Aorta (tissue), 5 donors: ENCODE measurements around the gene GSK3B. TPM values are rescaled to one million over a fixed set of nuclear protein-coding genes. Genes with fewer than 3 reads are reported as not detected.
"Not testable (repeated sequence)": the region's sequence is repeated elsewhere in the genome, so short reads cannot be mapped to it uniquely, and the experiment has no call there.

ENCODE experiments used
- ATAC-seq: fragments of 200-7000 bp; cut with Tn5 transposase; one replicate; pipeline ENCODE4 v1.9.1; 2022; ENCODE audit warnings: moderate library complexity; ENCODE audit not compliant: low FRiP score
- DNase-seq, 2 donors: peaks; one replicate each; pipeline ENCODE4 v3.0.0-alpha.2; 2020
- H3K27ac ChIP-seq, 2 donors: one replicate each; pipeline ENCODE4 v1.5.1; 2013; ENCODE audit warnings: low read length in 2 of 2, mild to moderate bottlenecking in 2 of 2, moderate library complexity in 2 of 2, control low read depth in 1 of 2, inconsistent platforms in 1 of 2, low read depth in 1 of 2
- H3K27me3 ChIP-seq, 2 donors: one replicate each; pipeline ENCODE4 v1.6.1; 2013; ENCODE audit warnings: control low read depth in 1 of 2, low read length in 1 of 2, mild to moderate bottlenecking in 1 of 2, moderate library complexity in 1 of 2; ENCODE audit not compliant: insufficient read depth in 2 of 2, control insufficient read depth in 1 of 2
- H3K36me3 ChIP-seq, 2 donors: one replicate each; pipeline ENCODE4 v1.6.1; 2013; ENCODE audit warnings: control low read depth in 1 of 2, low read length in 1 of 2, mild to moderate bottlenecking in 1 of 2; ENCODE audit not compliant: insufficient read depth in 2 of 2, control insufficient read depth in 1 of 2
- H3K4me1 ChIP-seq, 2 donors: one replicate each; pipeline ENCODE4 v1.6.1; 2013; ENCODE audit warnings: low read length in 2 of 2, control low read depth in 1 of 2, mild to moderate bottlenecking in 1 of 2, moderate library complexity in 1 of 2; ENCODE audit not compliant: insufficient read depth in 2 of 2, control insufficient read depth in 1 of 2
- H3K4me3 ChIP-seq, 2 donors: one replicate each; pipeline ENCODE4 v1.5.1; 2013; ENCODE audit warnings: low read length in 2 of 2, control low read depth in 1 of 2, mild to moderate bottlenecking in 1 of 2
- H3K9me3 ChIP-seq: one replicate; pipeline ENCODE4 v1.6.1; 2013; ENCODE audit warnings: mild to moderate bottlenecking, low read length; ENCODE audit not compliant: control insufficient read depth
- WGBS, 2 donors: extraction: QIAGEN DNeasy Blood & Tissue Kit; methylation state at CpG; one replicate each; pipeline ENCODE4 v1.1.7; 2013; 5-methylcytosine and 5-hydroxymethylcytosine counted together
- intact Hi-C, 2 donors: fragments of 100-400 bp; cut with DNase I; formaldehyde crosslinking; loops; one replicate each; pipeline versions ENCODE4 v1.14.2 to v1.15.0; 2022
- polyA plus RNA-seq, 2 donors: library from polyadenylated mRNA; stranded (reverse); fragments of 200-250 nt; gene quantifications; one replicate each; pipeline ENCODE4 v1.2.3, GENCODE V29; 2013
- total RNA-seq, 2 donors: library from RNA; stranded (reverse); fragmentation: NEBNext Ultra II Directional; extraction: Animal tissue kit (Norgen Biotek cat#: 25700); gene quantifications; one replicate each; pipeline ENCODE4 v1.2.1, GENCODE V29; 2021
- donor health status: healthy with polysubstance abuse.
- donor health status: Bipolar disorder and iron deficiency.
- donor health status: DM: no; HTN: no; CAD: no.
- donor health status: DM: no; HTN: no; CAD: no.
- donor health status: DM: yes; HTN: yes; CAD: no.

GSK3B gene
- total and polyA plus RNA-seq, 4 donors: 4.5 to 37.8 (median 19.9) TPM

DNA sequence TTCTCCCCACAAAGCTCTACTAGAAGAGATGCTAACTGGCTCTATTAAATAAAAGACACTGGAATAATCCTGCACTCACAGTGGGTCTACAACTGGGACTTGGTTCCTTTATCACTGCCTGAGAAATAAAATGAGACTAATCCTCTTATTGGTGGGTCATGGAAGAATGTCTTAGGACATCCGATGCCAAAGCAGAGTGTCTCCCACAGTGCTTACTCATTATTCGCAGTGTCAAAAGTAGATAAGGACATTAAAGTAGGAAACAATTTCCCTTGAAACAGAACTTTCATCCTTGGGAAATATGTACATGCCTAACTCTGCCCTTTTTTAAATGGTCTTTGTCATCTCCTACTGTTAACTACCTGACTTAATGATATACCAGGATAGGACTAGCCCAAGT is 71.5 kb downstream of the GSK3B start:
- intact Hi-C loops: no loop called here
- Histone ChIP-seq H3K9me3 (no peaks in the 10 kb centered on the region), H3K27me3 (no peaks in the 10 kb centered on the region), H3K4me1 (peaks cover 0 to 5% of the 10 kb centered on the region in 2 donors), H3K27ac (no peak overlapping the region), H3K36me3 (no peaks in the 10 kb centered on the region), H3K4me3 (no peak overlapping the region)
- DNase-seq (no peak), ATAC-seq (no peak)
- WGBS, 2 donors: 85 to 97% methylated on average over 2 of the region's 2 CpGs

DNA sequence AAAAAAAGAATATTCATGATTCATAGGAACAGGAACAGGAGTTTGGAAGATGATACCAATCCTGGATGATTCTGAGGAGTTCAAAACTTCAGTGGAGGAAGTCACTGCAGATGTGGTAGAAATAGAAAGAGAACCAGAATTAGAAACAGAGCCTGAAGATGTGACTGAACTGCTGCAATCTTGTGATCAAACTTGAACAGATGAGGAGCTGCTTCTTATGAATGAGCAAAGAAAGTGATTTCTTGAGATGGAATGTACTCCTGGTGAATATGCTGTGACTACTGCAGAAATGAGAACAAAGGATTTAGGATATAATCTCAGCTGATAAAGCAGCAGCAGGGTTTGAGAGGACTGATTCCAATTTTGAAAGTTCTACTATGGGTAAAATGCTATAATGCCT is 72.7 kb downstream of the GSK3B start:
- no peaks in the 10 kb centered on the region for H3K9me3 ChIP-seq

DNA sequence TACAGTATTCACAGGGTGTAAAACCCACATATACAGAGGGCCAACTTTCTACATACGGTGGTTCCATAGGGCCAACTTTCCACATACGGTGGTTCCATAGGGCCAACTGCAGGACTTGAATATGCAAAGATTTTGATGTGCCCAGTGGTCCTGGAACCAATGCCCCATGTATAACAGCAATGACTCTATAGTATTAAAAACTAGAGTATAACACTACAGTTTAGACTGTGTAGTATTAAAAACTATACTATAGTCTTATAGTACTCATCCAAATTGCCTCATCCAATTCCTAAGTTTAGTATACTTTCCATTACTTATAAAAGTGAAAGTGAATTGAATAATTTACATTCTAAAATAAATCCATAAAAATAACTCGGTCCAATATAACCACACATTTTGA is 75.9 kb downstream of the GSK3B start:
- DNase-seq (no peak), ATAC-seq (no peak)
- Histone ChIP-seq H3K27ac (no peak overlapping the region), H3K36me3 (no peaks in the 10 kb centered on the region), H3K27me3 (no peaks in the 10 kb centered on the region), H3K4me3 (no peak overlapping the region), H3K9me3 (no peaks in the 10 kb centered on the region), H3K4me1 (peaks cover 0 to 5% of the 10 kb centered on the region in 2 donors)
- WGBS, 2 donors: 93 to 96% methylated on average over 3 of the region's 3 CpGs
- intact Hi-C loops: no loop called here

More for the DNA sequence above, 72.7 kb downstream of the GSK3B start:
- H3K27ac ChIP-seq: no peak overlapping the region
- intact Hi-C loops: no loop called here
- no peak for ATAC-seq
- no peaks in the 10 kb centered on the region for H3K36me3 ChIP-seq
- no peaks in the 10 kb centered on the region for H3K27me3 ChIP-seq
- no peak overlapping the region for H3K4me3 ChIP-seq
- H3K4me1 ChIP-seq: peaks cover 0 to 5% of the 10 kb centered on the region in 2 donors
- DNase-seq: no peak

DNA sequence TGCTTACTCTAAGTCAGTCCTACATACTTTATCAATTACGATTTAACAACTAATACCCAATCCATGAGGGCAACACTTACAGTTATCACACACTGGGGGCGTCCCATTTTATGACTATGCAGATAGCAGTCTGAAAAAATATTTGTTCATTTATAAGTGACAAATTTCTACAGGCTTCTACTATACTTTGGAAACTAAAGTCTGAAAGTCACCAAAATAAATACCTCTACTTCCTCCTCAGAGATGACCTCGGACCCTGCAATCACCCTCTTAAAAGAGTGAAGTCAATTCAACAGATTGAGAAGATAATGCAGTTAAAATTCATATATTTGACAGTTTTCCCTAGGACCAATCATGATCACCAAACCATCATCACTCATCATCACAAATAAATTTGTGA is 76.6 kb downstream of the GSK3B start:
- H3K27ac ChIP-seq: no peak overlapping the region
- peaks cover 0 to 5% of the 10 kb centered on the region in 2 donors for H3K4me1 ChIP-seq
- DNase-seq: no peak
- WGBS, 2 donors: 60 to 72% methylated on average over 3 of the region's 3 CpGs
- H3K27me3 ChIP-seq: no peaks in the 10 kb centered on the region
- no peak overlapping the region for H3K4me3 ChIP-seq
- intact Hi-C loops: no loop called here
- no peaks in the 10 kb centered on the region for H3K36me3 ChIP-seq
- no peak for ATAC-seq
- H3K9me3 ChIP-seq: no peaks in the 10 kb centered on the region

DNA sequence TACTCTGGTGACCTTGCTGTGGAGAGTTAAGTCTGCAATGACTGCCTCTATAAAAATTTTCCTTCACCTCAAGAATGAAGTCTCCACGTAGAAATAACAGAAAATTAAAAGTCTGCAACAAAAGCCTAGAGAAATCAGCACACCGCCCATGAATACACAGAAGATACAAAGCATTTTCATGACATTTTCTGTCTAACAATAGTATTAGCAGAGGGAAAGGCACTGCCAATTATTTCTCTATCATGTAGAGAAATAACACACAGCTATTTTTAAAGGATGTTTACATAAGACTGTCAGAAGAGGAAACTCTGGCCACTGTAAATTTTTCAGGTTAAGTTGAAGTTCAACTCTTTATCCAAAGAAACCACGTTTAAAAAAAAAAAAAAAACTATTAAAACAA is 80.8 kb downstream of the GSK3B start:
- peaks cover 0 to 5% of the 10 kb centered on the region in 2 donors for H3K4me1 ChIP-seq
- no peaks in the 10 kb centered on the region for H3K36me3 ChIP-seq
- 10% methylated on average over 3 of the region's 3 CpGs for WGBS, 2 donors
- no peaks in the 10 kb centered on the region for H3K9me3 ChIP-seq
- intact Hi-C loops: no loop called here
- ATAC-seq (no peak), DNase-seq (no peak)
- no peak overlapping the region for H3K27ac ChIP-seq
- H3K4me3 ChIP-seq: no peak overlapping the region
- H3K27me3 ChIP-seq: no peaks in the 10 kb centered on the region

DNA sequence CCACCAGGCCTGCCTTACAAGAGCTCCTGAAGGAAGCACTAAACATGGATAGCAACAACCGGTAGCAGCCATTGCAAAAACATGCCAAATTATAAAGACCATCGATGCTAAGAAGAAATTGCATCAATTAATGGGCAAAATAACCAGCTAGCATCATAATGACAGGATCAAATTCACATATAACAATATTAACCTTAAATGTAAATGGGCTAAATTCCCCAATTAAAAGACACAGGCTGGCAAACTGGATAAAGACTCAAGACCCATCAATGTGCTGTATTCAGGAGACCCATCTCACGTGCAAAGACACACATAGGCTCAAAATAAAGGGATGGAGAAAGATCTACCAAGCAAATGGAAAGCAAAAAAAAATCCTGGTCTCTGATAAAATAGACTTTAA is 88.5 kb downstream of the GSK3B start:
- 97 to 99% methylated on average over 3 of the region's 3 CpGs for WGBS, 2 donors
- DNase-seq, H3K4me3 ChIP-seq, H3K9me3 ChIP-seq, H3K27me3 ChIP-seq, H3K4me1 ChIP-seq, ATAC-seq, H3K36me3 ChIP-seq, intact Hi-C loops, H3K27ac ChIP-seq: not testable (repeated sequence)

DNA sequence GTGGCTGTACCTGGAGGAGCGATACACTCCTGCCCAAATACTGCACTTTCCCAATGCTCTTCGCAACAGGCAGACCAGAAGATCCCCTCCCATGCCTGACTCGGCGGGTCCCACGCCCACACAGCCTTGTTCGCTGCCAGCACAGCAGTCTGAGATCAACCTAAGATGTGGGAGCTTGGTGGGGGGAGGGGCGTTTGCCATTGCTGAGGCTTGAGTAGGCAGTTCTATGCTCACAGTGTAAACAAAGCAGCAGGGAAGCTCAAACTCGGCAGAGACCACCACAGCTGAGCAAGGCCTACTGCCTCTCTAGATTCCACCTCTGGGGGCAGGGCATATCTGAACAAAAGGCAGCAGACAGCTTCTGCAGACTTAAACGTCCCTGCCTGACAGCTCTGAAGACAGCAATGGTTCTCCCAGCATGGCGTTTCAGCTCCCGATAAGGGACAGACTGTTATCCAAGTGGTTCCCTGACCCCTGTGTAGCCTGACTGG is 90.2 kb downstream of the GSK3B start:
- intact Hi-C loops, H3K4me3 ChIP-seq, H3K27ac ChIP-seq, H3K9me3 ChIP-seq, ATAC-seq, H3K27me3 ChIP-seq, H3K4me1 ChIP-seq, DNase-seq, H3K36me3 ChIP-seq: not testable (repeated sequence)
- WGBS, 2 donors: 61 to 65% methylated on average over 11 of the region's 11 CpGs

DNA sequence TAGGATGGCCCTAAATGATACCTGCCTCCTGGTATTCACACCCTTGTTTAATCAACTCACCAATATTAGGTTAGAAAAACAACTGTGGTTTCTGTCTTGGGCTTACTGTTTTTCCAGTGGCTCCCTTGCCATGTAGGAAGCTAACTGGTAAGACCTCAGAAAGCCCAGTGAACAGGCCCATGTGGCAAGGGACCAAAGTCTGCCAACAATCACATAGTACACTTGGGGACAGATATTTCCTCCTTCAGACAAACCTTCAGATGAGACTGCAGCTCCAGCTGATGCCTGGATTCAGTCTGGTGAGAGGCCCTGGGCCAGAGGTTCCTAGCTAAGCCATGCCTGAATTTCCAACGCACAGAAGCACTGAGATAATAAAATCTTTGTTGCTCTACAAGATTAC is 96.1 kb downstream of the GSK3B start:
- WGBS, 2 donors: 90 to 94% methylated on average over 1 of the region's 1 CpG
- ATAC-seq (no peak), DNase-seq (no peak)
- H3K36me3 ChIP-seq: peaks cover 0 to 2% of the 10 kb centered on the region in 2 donors
- no peak overlapping the region for H3K4me3 ChIP-seq
- no peaks in the 10 kb centered on the region for H3K9me3 ChIP-seq
- peaks cover 0 to 1% of the 10 kb centered on the region in 2 donors for H3K4me1 ChIP-seq
- no peaks in the 10 kb centered on the region for H3K27me3 ChIP-seq
- intact Hi-C loops: no loop called here
- no peak overlapping the region for H3K27ac ChIP-seq

DNA sequence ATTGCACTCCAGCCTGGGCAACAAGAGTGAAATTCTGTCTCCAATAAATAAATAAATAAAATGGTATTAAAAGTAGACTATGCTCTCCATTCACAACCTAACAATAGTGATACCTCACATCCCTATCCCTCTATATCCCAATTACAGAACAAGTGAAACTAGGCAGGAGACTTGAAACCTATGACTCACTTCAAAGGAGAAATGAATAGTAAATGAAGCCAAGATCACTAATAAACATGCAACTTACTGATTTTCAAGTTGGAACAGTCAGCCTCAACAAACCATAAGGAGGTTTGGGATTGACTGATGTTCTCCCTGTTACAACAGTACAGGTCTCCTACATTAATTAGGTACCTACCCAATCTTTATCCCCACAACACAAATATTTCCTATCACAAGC is 103.4 kb downstream of the GSK3B start:
- no peak for DNase-seq
- no peaks in the 10 kb centered on the region for H3K27me3 ChIP-seq
- intact Hi-C loops: no loop called here

More for the DNA sequence above, 103.4 kb downstream of the GSK3B start:
- Histone ChIP-seq H3K36me3 (no peaks in the 10 kb centered on the region), H3K4me3 (no peak overlapping the region), H3K9me3 (no peaks in the 10 kb centered on the region), H3K4me1 (no peaks in the 10 kb centered on the region), H3K27ac (no peak overlapping the region)
- ATAC-seq: no peak
